ENCODE data around the gene CDH4. TPM values are rescaled to one million over a fixed set of nuclear protein-coding genes. Genes with fewer than 3 reads are reported as not detected.

Gene CDH4
- total and polyA plus RNA-seq, 2 of the 8 experiments (the other 6 are each of a cell fraction or from before 2014, with no cell fraction given) = 4.3 to 7.9 TPM

GRCh38 chr20:61881861-61882260 is 629.8 kb downstream of the CDH4 start:
- no peaks in the 10 kb centered on the region for H3K79me1 ChIP-seq (ENCODE audit: low read depth, low read length)
- no peak overlapping the region for H3K14ac ChIP-seq (ENCODE audit: insufficient read length)
- no peak overlapping the region for H2BK5ac ChIP-seq (ENCODE audit: low read depth, low read length)
- no peaks in the 10 kb centered on the region for H3K9me3 ChIP-seq (ENCODE audit: insufficient read depth in 2 of 2, low read depth in 1 of 2, low read length in 1 of 2)
- no peak overlapping the region for H2AK5ac ChIP-seq (ENCODE audit: low read depth, low read length)
- H2BK20ac ChIP-seq (ENCODE audit: low read length) = no peak overlapping the region
- no peaks in the 10 kb centered on the region for H3K23me2 ChIP-seq (ENCODE audit: low read depth, low read length)
- DNase-seq (ENCODE audit: low read depth in 1 of 2, low spot score in 2 of 2) (no peak), FAIRE-seq (no peak)
- H3K9ac ChIP-seq (replicated peaks in 1 of 4; ENCODE audit: extremely low read depth in 1 of 4, low read depth in 3 of 4, low read length in 3 of 4) = no peak overlapping the region
- no peaks in the 10 kb centered on the region for H4K20me1 ChIP-seq (replicated peaks in 1 of 2; ENCODE audit: control insufficient read depth in 1 of 2, insufficient read depth in 2 of 2, low read length in 2 of 2)
- no peaks in the 10 kb centered on the region; a peak in 2 of 7 replicates for H3K27me3 ChIP-seq (replicated peaks in 1 of 4; ENCODE audit: control insufficient read depth in 3 of 4, extremely low read depth in 1 of 4, insufficient read depth in 3 of 4, low read length in 3 of 4)
- H2BK12ac ChIP-seq (ENCODE audit: low read depth, low read length) = no peak overlapping the region
- H3K79me2 ChIP-seq (ENCODE audit: control insufficient read depth in 1 of 2, insufficient read depth in 2 of 2, low read length in 2 of 2) = no peaks in the 10 kb centered on the region
- CTCF ChIA-PET (ENCODE audit: partially characterized antibody) = interaction anchor here (1.1 kb wide), 1 partner anchor 236 kb away, joined by 3 read pairs; no protein-coding TSS in a partner anchor
- H3K4ac ChIP-seq (replicated peaks; ENCODE audit: insufficient read length, low read depth, low read length) = no peak overlapping the region
- POLR2A ChIA-PET (ENCODE audit: partially characterized antibody) = no interaction called here
- H3K18ac ChIP-seq (ENCODE audit: extremely low read depth, low read length) = no peak overlapping the region
- no peak overlapping the region for H4K8ac ChIP-seq (ENCODE audit: extremely low read depth, insufficient read depth, low read length)
- H4K5ac ChIP-seq (ENCODE audit: insufficient read length, low read depth, low read length) = no peak overlapping the region
- H3K36me3 ChIP-seq (ENCODE audit: control insufficient read depth in 2 of 4, insufficient read depth in 4 of 4, low read length in 3 of 4) = no peaks in the 10 kb centered on the region
- no peak overlapping the region for H3K56ac ChIP-seq (replicated peaks; ENCODE audit: insufficient read length, low read depth, low read length)
- no peak overlapping the region for H3K23ac ChIP-seq (ENCODE audit: insufficient read length)
- H3K4me3 ChIP-seq (ENCODE audit: extremely low read depth in 1 of 4, insufficient read depth in 2 of 4, low read depth in 3 of 4, low read length in 4 of 4) = no peak overlapping the region
- no peaks in the 10 kb centered on the region for H3K4me1 ChIP-seq (replicated peaks in 1 of 4; ENCODE audit: control insufficient read depth in 3 of 4, insufficient read depth in 4 of 4, low read length in 3 of 4)
- H3K4me2 ChIP-seq (ENCODE audit: insufficient read depth in 1 of 2, low read depth in 2 of 2, low read length in 2 of 2) = no peak overlapping the region
- 93% methylated on average over 11 of the region's 13 CpGs; no CpG with 5 or more reads in 1 of the 2 experiments for WGBS, 2 experiments (ENCODE audit: extremely low coverage in 1 of 2, insufficient coverage in 1 of 2, insufficient read length in 1 of 2, insufficient replicate concordance in 2 of 2, low coverage in 1 of 2, low lambda C conversion rate in 2 of 2, missing lambda C conversion rate in 1 of 2)
- no peak overlapping the region for H2BK120ac ChIP-seq (replicated peaks; ENCODE audit: low read depth, low read length)
- H2AFZ ChIP-seq (ENCODE audit: low read length) = no peak overlapping the region
- no peak overlapping the region for H3K27ac ChIP-seq (ENCODE audit: low read depth, low read length)
- H2BK15ac ChIP-seq (ENCODE audit: low read length) = no peak overlapping the region
- H4K91ac ChIP-seq (replicated peaks; ENCODE audit: insufficient read length, low read length) = no peak overlapping the region
- TF ChIP-seq POLR2AphosphoS5 (IDR thresholded peaks at IDR 0.05; ENCODE audit: low read depth, low read length) (no peak), YY1 (IDR thresholded peaks at IDR 0.05; ENCODE audit: low read depth, low read length) (no peak), ASH2L (IDR thresholded peaks at IDR 0.05; ENCODE audit: low read length) (no peak), KDM5A (IDR thresholded peaks at IDR 0.05; ENCODE audit: low read length) (no peak), CBX8 (IDR thresholded peaks at IDR 0.05; ENCODE audit: borderline replicate concordance, low read depth, low read length) (no peak), HDAC2 (IDR thresholded peaks at IDR 0.05; ENCODE audit: borderline replicate concordance in 1 of 2, low read depth in 2 of 2, low read length in 2 of 2) (no peak), TBP (IDR thresholded peaks at IDR 0.05; ENCODE audit: low read depth, low read length) (no peak), NANOG (IDR thresholded peaks at IDR 0.05; ENCODE audit: insufficient read depth, low read depth, low read length, poor library complexity, severe bottlenecking) (no peak), KDM4A (IDR thresholded peaks at IDR 0.05; ENCODE audit: low read depth, low read length, severe bottlenecking) (no peak)

All from H1 (cell line).